NT2/D1 (cell line): ENCODE measurements around the gene KDM4B.

Experiments used
- SUZ12 ChIP-seq: IDR thresholded peaks from 2 replicates; pipeline ENCODE4 v1.6.1; 2011; ENCODE audit not compliant: insufficient read length, insufficient read depth; ENCODE audit errors: extremely low read depth
- ZNF274 ChIP-seq: IDR thresholded peaks from 2 replicates; pipeline ENCODE4 v1.6.1; 2011; ENCODE audit warnings: mild to moderate bottlenecking, low read depth, low read length

GRCh38 chr19:5013761-5014160 is 44.8 kb downstream of the KDM4B start:
- TF ChIP-seq ZNF274 (no peak), SUZ12 (no peak)
